GM19240 (cell line): Measurements from ENCODE around the gene DDX27.

Experiments
- DNase-seq: peaks from one replicate; pipeline ENCODE4 v3.0.0; 2011; ENCODE audit warnings: low spot score; ENCODE audit not compliant: insufficient read length

DDX27 gene

DNA sequence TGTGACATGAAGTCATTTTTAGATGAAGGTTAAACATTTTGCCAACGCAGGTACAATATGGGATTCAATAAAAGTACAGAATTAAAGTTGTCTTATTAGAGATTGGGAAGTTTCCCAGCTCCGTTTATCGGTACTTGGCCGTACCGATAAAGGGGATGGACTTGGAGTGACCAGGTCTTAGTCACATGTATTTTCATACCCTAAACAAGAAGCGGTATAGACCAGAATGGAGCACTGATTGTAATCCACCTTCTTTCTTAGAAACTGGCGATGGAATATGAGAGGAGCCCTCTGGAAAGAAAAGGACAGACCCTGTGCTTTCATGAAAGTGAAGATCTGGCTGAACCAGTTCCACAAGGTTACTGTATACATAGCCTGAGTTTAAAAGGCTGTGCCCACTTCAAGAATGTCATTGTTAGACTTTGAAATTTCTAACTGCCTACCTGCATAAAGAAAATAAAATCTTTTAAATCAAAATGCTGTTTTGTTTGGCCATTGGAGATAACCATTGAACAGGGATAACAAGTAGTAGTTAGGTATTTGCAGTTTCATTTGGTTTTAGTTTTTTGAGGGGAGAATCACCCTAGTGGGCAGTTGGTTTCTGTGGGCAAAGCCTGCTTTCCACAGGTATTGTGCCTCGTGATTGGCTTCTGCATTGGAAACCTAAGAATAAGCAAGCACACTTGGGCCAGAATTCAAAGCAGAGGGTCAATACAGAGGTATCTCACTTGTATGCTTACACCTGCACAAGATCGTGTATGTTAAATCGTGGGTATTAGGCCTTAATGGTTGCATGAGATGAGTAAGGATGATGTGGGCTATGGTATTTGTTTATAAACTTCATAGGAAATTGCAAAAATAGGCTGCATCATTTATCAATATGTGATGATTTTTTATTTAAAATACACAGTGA lies 69.8 kb downstream of the DDX27 start:
- no peak for DNase-seq

DNA sequence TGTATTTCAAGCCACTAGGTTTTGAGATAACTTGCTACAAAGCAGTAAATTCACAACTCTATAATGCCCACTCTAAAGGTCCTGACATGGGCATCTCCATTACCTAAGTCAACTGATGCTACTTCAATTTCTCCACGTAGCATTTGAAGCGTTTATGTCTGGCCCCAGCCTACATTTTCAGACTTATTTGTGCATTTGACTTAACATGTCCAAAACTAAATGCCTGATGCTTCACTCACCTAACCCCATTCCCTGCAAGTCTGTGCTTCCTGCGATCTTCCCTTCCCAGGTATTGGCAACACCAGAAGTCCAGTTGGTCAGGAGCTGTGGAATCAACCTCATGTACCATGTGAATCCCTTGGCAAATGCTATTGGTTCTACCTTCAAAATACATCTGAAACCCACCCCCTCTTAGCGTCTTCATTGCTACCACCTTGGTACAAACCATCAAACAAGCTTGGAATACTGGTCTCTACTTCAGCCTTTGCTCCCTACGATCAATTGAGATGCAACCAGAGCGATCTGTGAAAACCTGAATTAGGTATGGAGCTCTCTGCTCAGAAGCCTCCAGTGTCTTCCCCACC lies 71.5 kb downstream of the DDX27 start:
- DNase-seq: no peak

- DNase-seq: no peak
Observed at GRCh38 chr20:49291200-49291599, 72.0 kb downstream of the DDX27 start.

DNA sequence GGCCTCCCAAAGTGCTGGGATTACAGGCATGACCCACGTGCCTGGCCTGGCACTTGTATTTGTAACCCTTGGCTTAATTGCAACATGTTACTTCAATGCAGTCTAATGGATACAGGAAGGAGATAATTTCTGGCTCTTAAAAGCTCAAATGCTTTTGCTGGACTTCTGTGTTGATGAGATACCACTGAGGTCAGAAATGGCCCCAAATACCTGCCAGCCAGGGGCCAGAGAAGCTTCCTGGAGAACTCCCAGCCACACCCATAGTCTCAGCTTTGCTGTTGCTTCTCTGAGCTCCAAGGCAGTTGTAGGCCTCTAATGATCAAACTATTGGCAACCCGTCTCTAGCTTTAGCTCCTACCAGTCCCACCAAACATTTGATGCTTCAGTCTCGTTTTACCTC lies 72.8 kb downstream of the DDX27 start:
- no peak for DNase-seq

GRCh38 chr20:49293122-49293521 lies 73.9 kb downstream of the DDX27 start:
- DNase-seq: no peak
